ENCODE measurements around the gene ZBTB5. TPM values are rescaled to one million over a fixed set of nuclear protein-coding genes. Genes with fewer than 3 reads are reported as not detected.

The ZBTB5 gene
- total RNA-seq, 4 donors from 2014 or later: 9.1 to 15.1 (median 12.8) TPM

DNA sequence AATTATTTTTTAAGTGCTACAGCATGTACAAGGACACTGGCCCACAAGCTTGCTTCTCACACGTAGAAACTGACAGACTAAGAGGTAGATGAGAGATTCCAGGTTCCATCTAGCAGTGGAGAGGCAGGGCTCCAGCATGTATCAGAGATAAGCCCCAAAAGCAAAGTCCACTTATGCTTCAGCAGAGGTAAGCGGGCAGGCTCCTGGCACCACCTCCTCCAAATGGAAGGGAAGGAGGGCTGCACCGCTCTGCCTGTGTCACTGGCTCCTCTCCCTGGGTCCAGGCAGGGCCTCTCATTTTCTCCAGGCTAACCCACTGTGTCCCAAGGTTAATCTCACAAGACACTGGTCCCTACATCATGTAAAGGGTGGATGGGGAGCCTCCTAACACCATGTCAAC, 26.9 kb downstream of the ZBTB5 start:
- no peak overlapping the region for H3K4me3 ChIP-seq
- H3K9me3 ChIP-seq: no peaks in the 10 kb centered on the region
- no peak for DNase-seq
- H3K27me3 ChIP-seq: no peaks in the 10 kb centered on the region
- H3K36me3 ChIP-seq: peaks cover 0 to 88% (median 0%) of the 10 kb centered on the region in 3 donors
- no peaks in the 10 kb centered on the region for H3K4me1 ChIP-seq
- TF ChIP-seq POLR2A (IDR thresholded peaks at IDR 0.05): no peak
- TF ChIP-seq, protein P1, sequence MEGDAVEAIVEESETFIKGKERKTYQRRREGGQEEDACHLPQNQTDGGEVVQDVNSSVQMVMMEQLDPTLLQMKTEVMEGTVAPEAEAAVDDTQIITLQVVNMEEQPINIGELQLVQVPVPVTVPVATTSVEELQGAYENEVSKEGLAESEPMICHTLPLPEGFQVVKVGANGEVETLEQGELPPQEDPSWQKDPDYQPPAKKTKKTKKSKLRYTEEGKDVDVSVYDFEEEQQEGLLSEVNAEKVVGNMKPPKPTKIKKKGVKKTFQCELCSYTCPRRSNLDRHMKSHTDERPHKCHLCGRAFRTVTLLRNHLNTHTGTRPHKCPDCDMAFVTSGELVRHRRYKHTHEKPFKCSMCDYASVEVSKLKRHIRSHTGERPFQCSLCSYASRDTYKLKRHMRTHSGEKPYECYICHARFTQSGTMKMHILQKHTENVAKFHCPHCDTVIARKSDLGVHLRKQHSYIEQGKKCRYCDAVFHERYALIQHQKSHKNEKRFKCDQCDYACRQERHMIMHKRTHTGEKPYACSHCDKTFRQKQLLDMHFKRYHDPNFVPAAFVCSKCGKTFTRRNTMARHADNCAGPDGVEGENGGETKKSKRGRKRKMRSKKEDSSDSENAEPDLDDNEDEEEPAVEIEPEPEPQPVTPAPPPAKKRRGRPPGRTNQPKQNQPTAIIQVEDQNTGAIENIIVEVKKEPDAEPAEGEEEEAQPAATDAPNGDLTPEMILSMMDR (IDR thresholded peaks at IDR 0.05): no peak
- H3K27ac ChIP-seq: no peak overlapping the region

DNA sequence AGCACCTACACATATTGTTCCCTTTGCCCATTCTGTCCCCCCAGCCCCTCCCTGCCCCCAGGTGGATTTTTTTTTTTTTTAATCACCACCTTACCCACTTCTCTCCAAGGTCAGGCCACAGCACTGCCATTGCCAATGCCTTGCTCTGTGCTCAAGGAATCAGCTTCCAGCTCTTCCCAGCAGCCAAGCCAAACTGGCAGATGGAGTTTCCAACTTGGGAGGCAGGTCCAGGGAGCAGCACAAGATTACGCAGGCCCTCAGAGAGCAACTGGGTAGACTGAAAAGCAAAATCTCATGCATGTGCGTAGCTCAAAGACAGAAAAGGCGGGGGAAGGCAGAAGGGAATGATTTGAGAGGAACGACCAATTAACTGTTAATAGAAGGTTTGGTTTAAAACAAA, 27.6 kb downstream of the ZBTB5 start:
- no peak for DNase-seq
- Histone ChIP-seq H3K9me3 (no peaks in the 10 kb centered on the region), H3K4me1 (no peaks in the 10 kb centered on the region), H3K4me3 (no peak overlapping the region), H3K36me3 (peaks cover 0 to 89% (median 0%) of the 10 kb centered on the region in 3 donors), H3K27me3 (no peaks in the 10 kb centered on the region), H3K27ac (no peak overlapping the region)
- no peak for TF ChIP-seq POLR2A (IDR thresholded peaks at IDR 0.05)
- TF ChIP-seq, protein P1 (IDR thresholded peaks at IDR 0.05): no peak

DNA sequence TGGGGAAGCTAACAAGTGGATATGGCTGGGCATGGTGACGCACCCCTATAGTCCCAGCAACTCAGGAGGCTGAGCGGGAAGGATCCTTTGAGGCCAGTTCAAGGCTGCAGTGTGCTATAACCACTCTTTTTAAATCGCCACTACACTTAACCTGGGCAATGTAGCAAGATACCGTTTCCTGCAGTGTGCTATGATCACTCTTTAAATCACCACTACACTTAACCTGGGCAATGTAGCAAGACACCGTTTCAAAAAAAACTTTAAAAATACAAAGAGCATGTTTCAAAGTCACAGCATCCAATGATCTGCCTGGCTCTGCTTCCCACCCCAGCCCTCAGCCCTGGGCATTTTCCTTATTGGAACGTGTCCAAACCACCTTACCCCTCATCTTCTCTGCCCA, 28.2 kb downstream of the ZBTB5 start:
- H3K9me3 ChIP-seq: no peaks in the 10 kb centered on the region
- H3K36me3 ChIP-seq: peaks cover 0 to 88% (median 0%) of the 10 kb centered on the region in 3 donors
- H3K27ac ChIP-seq: no peak overlapping the region
- H3K27me3 ChIP-seq: no peaks in the 10 kb centered on the region
- H3K4me1 ChIP-seq: no peaks in the 10 kb centered on the region
- no peak for DNase-seq
- H3K4me3 ChIP-seq: no peak overlapping the region
- TF ChIP-seq POLR2A (IDR thresholded peaks at IDR 0.05): no peak

DNA sequence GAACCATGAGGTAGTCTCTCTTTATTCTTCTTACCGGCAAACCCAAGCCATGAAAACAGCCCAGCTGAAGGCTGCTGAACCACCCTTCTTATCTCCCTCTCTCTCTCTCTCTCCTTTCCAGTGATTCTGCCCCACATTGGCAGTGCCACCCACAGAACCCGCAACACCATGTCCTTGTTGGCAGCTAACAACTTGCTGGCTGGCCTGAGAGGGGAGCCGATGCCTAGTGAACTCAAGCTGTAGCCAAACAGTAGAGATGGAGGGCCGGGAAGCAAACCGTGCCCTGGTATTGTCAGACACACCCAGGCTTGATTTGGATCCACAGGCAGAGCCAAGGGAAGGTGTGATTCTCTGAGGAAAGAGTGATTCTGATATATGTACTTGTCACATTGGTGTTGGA, 28.7 kb downstream of the ZBTB5 start:
- no peak overlapping the region for H3K4me3 ChIP-seq
- TF ChIP-seq, protein P1 (IDR thresholded peaks at IDR 0.05): no peak
- no peak for TF ChIP-seq POLR2A (IDR thresholded peaks at IDR 0.05)
- H3K4me1 ChIP-seq: no peaks in the 10 kb centered on the region
- no peak for DNase-seq
- peaks cover 0 to 86% (median 0%) of the 10 kb centered on the region in 3 donors for H3K36me3 ChIP-seq
- H3K27ac ChIP-seq: no peak overlapping the region
- no peaks in the 10 kb centered on the region for H3K9me3 ChIP-seq
- no peaks in the 10 kb centered on the region for H3K27me3 ChIP-seq

DNA sequence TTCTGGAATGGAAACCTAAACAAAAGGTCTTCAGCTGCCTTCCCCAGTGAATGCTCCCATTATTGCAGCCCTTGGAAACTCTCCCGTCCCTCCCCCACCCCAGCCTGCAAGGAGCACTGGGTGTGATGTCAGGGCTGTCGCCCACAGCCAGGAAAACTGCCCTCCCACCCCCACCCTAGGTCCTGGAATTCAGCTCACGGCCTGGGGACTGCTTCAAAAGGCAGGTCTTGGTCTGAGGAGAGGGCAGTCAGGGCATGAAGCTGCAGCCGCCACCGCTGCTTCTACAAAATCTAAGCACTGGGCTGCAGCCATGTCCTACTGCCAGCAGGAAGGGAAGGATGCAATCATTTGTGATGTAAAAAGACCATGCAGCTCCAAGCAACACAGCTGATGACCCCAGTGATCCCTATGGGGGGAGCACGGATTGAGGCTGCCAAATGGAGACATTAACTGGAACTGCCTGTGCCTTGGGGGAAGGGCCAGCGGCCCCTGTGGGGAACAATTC, 31.3 kb downstream of the ZBTB5 start:
- no peak overlapping the region for H3K27ac ChIP-seq
- no peak for DNase-seq
- H3K4me1 ChIP-seq: no peaks in the 10 kb centered on the region

DNA sequence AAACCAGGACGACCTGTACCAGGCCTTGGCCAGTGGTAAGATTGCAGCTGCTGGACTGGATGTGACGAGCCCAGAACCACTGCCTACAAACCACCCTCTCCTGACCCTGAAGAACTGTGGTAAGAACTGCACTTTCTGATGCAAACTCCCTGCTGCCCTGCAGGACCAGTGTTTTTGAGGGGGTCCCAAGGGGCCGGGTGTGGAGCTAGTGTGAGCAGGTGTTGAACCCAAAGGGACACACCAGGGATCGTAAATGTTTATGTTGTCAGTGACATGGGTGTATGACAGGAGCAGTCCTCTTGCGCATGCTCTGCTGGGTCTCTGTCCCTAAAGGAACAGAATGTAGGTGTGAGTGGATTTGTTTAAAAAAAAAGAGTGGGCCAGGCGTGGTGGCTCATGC, 33.2 kb downstream of the ZBTB5 start:
- TF ChIP-seq, protein P1 (IDR thresholded peaks at IDR 0.05): no peak
- TF ChIP-seq POLR2A (IDR thresholded peaks at IDR 0.05): no peak
- DNase-seq: no peak
- no peak overlapping the region for H3K4me3 ChIP-seq
- no peak overlapping the region for H3K27ac ChIP-seq
- peaks cover 0 to 78% (median 0%) of the 10 kb centered on the region in 3 donors for H3K36me3 ChIP-seq
- H3K9me3 ChIP-seq: no peaks in the 10 kb centered on the region
- no peaks in the 10 kb centered on the region for H3K27me3 ChIP-seq
- H3K4me1 ChIP-seq: no peaks in the 10 kb centered on the region

More for the DNA sequence above, 31.3 kb downstream of the ZBTB5 start:
- no peak overlapping the region for H3K4me3 ChIP-seq
- no peaks in the 10 kb centered on the region for H3K9me3 ChIP-seq
- TF ChIP-seq, protein P1 (IDR thresholded peaks at IDR 0.05): no peak
- peaks cover 0 to 76% (median 0%) of the 10 kb centered on the region in 3 donors for H3K36me3 ChIP-seq
- H3K27me3 ChIP-seq: no peaks in the 10 kb centered on the region

Data from Peyer's patch (tissue), 4 donors.